Kidney (tissue), 14 donors: ENCODE data around the gene RAC3. TPM values are rescaled to one million over a fixed set of nuclear protein-coding genes. Genes with fewer than 3 reads are reported as not detected.
A peak's percentile ranks its signal among the peaks of the same experiment; 100 is the strongest.

Experiments
- DNase-seq, 5 donors: peaks; one replicate each; pipeline ENCODE4 v3.0.0-alpha.2; 2013 to 2020
- FAIRE-seq: peaks from 2 replicates; lab custom pipeline; 2012; peaks lifted over from hg19 to GRCh38; lab: Jason Lieb, UNC
- H3K27ac ChIP-seq, 2 donors: one replicate each; pipeline ENCODE4 v1.7.0; 2013; ENCODE audit warnings: low read depth in 2 of 2, low read length in 2 of 2, inconsistent platforms in 1 of 2
- H3K27me3 ChIP-seq: one replicate; pipeline ENCODE4 v1.7.1; 2013; ENCODE audit warnings: low read length, inconsistent platforms; ENCODE audit not compliant: control insufficient read depth, insufficient read depth
- H3K36me3 ChIP-seq, 3 donors: one replicate each; pipeline versions ENCODE4 v1.7.0 to v1.7.1; 2013; ENCODE audit warnings: low read length in 3 of 3, control low read depth in 1 of 3, inconsistent platforms in 1 of 3; ENCODE audit not compliant: insufficient read depth in 3 of 3, control insufficient read depth in 2 of 3
- H3K4me1 ChIP-seq, 3 donors: one replicate each; pipeline versions ENCODE4 v1.7.0 to v1.7.1; 2013; ENCODE audit warnings: low read length in 3 of 3, inconsistent platforms in 1 of 3, low read depth in 1 of 3; ENCODE audit not compliant: control insufficient read depth in 2 of 3, insufficient read depth in 2 of 3
- H3K4me3 ChIP-seq, 3 donors: one replicate each; pipeline versions ENCODE4 v1.7.0 to v1.8.1; 2013; ENCODE audit warnings: low read length in 3 of 3, control low read depth in 1 of 3, inconsistent platforms in 1 of 3
- H3K9ac ChIP-seq, 3 donors: one replicate each; pipeline versions ENCODE4 v1.7.0 to v1.7.1; 2013; ENCODE audit warnings: low read length in 3 of 3, control low read depth in 1 of 3, inconsistent platforms in 1 of 3
- H3K9me3 ChIP-seq, 3 donors: one replicate each; pipeline versions ENCODE4 v1.7.0 to v1.7.1; 2013; ENCODE audit warnings: low read length in 3 of 3, control low read depth in 1 of 3, inconsistent platforms in 1 of 3; ENCODE audit not compliant: control insufficient read depth in 2 of 3, insufficient read depth in 1 of 3
- intact Hi-C: fragments of 100-400 bp; cut with DNase I; formaldehyde crosslinking; loops from one replicate; pipeline ENCODE4 v1.11.1; 2022
- polyA plus RNA-seq: library from polyadenylated mRNA; stranded (reverse); fragments of 350-450 nt; fragmentation: Illumina TruSeq; extraction: RNeasy Lipid Tissue Mini Kit (QIAGEN cat#74804); gene quantifications from one replicate; pipeline ENCODE4 v1.2.3, GENCODE V29; 2014; ENCODE audit warnings: low read depth, low replicate concordance; ENCODE audit not compliant: insufficient read depth
- total RNA-seq: library from RNA; stranded (reverse); fragmentation: NEBNext Ultra II Directional; extraction: Animal tissue kit (Norgen Biotek cat#: 25700); gene quantifications from one replicate; pipeline ENCODE4 v1.2.1, GENCODE V29; 2021
- TF ChIP-seq, protein P1 (sequence below): IDR thresholded peaks from 3 replicates; pipeline ENCODE4 v1.5.1; 2012; ENCODE audit warnings: mild to moderate bottlenecking, moderate library complexity, borderline replicate concordance; ENCODE audit not compliant: insufficient read depth; ENCODE audit errors: extremely low read depth
- donor health status: control.
- donor health status: control.
- donor health status: control.
- donor health status: control.
- donor health status: control.
- donor health status: DM: yes; HTN: yes; CAD: no.
- donor health status: Normal renal cell carcinoma (clear cell type).

RAC3 gene
- total and polyA plus RNA-seq, 2 donors from 2014 or later: 2.6 to 13.1 TPM

DNA sequence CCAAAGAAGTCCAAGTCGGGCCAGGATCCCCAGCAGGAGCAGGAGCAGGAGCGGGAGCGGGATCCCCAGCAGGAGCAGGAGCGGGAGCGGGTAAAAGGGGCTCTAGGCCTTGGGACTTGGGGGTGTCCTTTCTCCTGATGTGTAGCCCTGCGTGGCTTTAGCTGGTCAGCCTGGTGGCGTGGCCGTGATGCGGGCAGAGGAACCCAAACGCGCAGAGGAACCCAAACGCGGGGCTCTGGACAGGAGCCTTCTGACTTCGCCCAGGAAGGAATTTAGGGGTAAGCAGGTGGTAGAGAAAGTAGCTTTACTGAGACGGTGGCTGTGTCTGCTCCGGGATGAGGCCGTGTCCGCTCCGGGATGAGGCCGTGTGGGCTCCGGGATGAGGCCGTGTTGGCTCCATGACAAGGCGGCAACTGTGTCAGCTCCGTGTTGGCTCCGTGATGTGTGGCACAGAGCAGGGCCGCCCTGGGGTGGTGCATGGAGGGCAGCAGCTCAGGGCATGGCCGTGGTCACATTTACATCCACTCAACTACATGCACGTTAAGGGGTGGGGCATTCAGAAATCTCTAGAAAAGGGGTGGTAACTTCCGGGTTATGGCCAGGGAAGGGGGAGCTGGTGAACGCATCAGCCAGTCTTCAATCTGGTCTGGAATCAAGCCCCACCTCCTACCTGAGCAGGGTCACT lies 34.6 kb upstream of the RAC3 start:
- FAIRE-seq (no peak), DNase-seq (peak in 2 of 5 donors; percentile 33 to 56)
- peaks cover 0 to 14% (median 8%) of the 10 kb centered on the region in 3 donors for H3K4me1 ChIP-seq

DNA sequence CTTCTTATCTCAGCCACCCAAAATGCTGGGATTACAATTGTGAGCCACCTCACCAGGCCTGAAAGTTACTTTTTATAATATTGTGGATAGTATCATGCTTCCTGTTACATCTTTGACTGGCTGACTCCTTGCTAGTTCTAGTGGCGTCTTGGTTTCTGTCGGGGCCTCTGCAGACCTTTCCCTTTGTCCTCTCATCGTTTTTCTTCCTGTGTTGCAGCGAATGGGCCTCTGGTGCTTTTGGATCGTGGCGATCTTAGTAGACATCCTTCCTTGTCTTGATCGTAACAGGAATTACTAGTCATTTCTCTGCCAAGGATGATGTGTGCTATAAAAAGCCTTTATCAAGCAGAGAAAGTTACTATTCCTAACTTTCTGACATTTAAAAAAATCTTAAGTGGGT lies 33.3 kb upstream of the RAC3 start:
- DNase-seq: no peak
- FAIRE-seq: no peak
- peaks cover 0 to 6% (median 0%) of the 10 kb centered on the region in 3 donors for H3K4me1 ChIP-seq
- TF ChIP-seq, protein P1, sequence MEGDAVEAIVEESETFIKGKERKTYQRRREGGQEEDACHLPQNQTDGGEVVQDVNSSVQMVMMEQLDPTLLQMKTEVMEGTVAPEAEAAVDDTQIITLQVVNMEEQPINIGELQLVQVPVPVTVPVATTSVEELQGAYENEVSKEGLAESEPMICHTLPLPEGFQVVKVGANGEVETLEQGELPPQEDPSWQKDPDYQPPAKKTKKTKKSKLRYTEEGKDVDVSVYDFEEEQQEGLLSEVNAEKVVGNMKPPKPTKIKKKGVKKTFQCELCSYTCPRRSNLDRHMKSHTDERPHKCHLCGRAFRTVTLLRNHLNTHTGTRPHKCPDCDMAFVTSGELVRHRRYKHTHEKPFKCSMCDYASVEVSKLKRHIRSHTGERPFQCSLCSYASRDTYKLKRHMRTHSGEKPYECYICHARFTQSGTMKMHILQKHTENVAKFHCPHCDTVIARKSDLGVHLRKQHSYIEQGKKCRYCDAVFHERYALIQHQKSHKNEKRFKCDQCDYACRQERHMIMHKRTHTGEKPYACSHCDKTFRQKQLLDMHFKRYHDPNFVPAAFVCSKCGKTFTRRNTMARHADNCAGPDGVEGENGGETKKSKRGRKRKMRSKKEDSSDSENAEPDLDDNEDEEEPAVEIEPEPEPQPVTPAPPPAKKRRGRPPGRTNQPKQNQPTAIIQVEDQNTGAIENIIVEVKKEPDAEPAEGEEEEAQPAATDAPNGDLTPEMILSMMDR: no peak
- no peaks in the 10 kb centered on the region for H3K27me3 ChIP-seq
- H3K27ac ChIP-seq: no peak overlapping the region
- H3K36me3 ChIP-seq: no peaks in the 10 kb centered on the region
- no peaks in the 10 kb centered on the region for H3K9me3 ChIP-seq
- intact Hi-C loops: no loop called here
- H3K9ac ChIP-seq: no peak overlapping the region
- no peak overlapping the region for H3K4me3 ChIP-seq

More for the DNA sequence above, 34.6 kb upstream of the RAC3 start:
- TF ChIP-seq, protein P1: no peak
- H3K9ac ChIP-seq: no peak overlapping the region
- intact Hi-C loops: no loop called here
- no peaks in the 10 kb centered on the region for H3K9me3 ChIP-seq
- no peak overlapping the region for H3K4me3 ChIP-seq
- no peaks in the 10 kb centered on the region for H3K36me3 ChIP-seq
- H3K27me3 ChIP-seq: no peaks in the 10 kb centered on the region
- H3K27ac ChIP-seq: no peak overlapping the region

DNA sequence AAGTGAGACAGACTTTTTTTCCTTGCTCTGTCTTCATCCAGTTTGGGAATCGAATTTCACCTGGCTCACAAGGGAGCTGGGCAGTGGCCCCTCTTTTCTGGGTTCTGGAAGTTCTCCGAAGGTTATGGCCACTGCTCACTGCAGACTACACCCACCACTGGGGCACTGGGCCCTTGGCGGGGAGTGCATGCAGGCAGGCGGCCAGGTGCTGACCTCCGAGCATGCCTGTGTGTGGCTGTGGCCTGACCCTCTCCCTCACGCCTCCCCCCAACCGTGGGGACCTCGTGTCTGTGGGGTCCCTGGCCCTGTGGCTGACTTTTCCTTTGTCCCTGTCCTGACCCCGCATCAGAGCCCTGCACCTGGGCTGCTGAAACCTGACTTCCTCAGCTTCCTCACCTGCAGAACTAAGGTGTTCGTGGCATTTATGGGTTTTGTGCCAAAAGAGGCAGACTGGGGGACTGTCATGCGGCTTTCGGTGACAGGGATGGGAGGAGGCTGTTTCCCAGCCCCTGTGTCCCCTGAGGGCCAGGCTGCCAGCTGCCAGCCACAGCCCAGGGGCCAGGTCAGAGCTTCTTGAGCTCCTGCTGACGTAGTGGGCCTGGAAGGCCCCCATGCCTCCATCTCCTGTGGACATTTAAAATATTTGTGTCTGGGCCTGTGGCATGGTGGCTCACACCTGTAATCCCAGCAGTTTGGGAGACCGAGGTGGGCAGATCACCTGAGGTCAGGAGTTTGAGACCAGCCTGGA lies 32.6 kb upstream of the RAC3 start:
- Histone ChIP-seq H3K9ac (no peak overlapping the region), H3K36me3 (no peaks in the 10 kb centered on the region), H3K27ac (no peak overlapping the region), H3K9me3 (no peaks in the 10 kb centered on the region), H3K27me3 (no peaks in the 10 kb centered on the region), H3K4me3 (no peak overlapping the region), H3K4me1 (peaks cover 0 to 9% (median 0%) of the 10 kb centered on the region in 3 donors)
- FAIRE-seq: no peak
- intact Hi-C loops: no loop called here
- TF ChIP-seq, protein P1: no peak
- peak in 1 of 5 donors; percentile 40 for DNase-seq
